CD4-positive, alpha-beta T cell treated with Interleukin-4 for 1 hour (primary cell): Measurements from ENCODE around the gene ANGPTL4.
"Not testable (repeated sequence)": the region's sequence is repeated elsewhere in the genome, so short reads cannot be mapped to it uniquely, and the experiment has no call there.

ENCODE experiments used
- DNase-seq, 2 donors: peaks; one replicate each; pipeline ENCODE4 v3.0.0-alpha.2; 2020 to 2022

The ANGPTL4 gene

GRCh38 chr19:8366121-8366581 lies 2.2 kb downstream of the ANGPTL4 start:
- no peak for DNase-seq

- no peak for DNase-seq
Observed at GRCh38 chr19:8366961-8367326, 3.0 kb downstream of the ANGPTL4 start.

DNA sequence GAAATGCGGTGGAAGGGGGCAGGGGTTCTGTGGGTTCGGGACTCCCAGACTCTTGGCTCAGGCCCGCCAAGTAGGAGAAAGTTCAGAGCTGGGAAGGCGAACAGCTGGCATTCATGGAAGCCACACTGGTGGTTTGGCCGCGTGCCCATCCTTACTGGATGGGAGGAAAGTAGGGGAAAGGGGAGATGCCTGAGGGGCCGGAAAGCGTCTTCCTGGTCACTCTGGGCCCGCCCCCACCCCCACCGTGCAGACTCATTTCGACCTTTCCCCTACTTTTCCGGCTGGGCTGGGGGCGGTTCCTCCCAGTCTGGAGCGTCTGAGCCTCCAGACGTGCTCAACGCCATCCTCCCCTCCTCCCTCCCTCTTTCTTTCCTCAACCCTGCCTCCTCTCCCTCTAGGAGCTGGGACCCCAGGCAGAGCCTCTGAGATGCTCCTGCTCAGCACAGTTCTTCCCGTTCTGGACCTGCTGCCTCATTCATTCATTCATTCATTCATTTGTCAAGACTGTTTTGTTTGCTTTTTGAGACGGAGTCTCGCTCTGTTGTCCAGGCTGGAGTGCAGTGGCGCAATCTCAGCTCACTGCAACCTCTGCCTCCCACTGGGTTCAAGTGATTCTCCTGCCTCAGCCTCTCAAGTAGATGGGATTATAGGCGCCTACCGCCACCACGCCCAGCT lies 3.5 kb downstream of the ANGPTL4 start:
- no peak for DNase-seq

GRCh38 chr19:8370176-8371010 lies 6.4 kb downstream of the ANGPTL4 start:
- DNase-seq = no peak

- no peak for DNase-seq
Observed at GRCh38 chr19:8371011-8371804, 7.3 kb downstream of the ANGPTL4 start.

DNA sequence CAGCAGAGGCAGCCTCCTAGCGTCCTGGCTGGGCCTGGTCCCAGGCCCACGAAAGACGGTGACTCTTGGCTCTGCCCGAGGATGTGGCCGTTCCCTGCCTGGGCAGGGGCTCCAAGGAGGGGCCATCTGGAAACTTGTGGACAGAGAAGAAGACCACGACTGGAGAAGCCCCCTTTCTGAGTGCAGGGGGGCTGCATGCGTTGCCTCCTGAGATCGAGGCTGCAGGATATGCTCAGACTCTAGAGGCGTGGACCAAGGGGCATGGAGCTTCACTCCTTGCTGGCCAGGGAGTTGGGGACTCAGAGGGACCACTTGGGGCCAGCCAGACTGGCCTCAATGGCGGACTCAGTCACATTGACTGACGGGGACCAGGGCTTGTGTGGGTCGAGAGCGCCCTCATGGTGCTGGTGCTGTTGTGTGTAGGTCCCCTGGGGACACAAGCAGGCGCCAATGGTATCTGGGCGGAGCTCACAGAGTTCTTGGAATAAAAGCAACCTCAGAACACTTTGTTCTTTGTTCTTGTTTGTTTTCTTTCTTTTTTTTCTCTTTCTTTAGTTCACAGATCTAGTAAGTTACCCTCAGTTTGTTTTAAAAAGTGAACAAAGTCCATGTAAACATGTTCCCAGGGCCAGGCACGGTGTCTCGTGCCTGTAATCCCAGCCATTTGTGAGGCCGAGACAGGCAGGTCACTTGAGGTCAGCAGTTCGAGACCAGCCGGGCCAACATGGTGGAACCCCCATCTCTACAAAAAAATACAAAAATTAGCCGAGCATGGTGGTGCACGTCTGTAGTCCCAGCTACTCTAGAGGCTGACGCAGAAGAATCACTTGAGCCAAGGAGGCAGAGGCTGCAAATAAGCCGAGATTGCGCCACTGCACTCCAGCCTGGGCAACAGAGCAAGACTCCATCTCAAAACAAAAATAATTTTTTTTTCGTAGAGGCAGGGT lies 10.2 kb downstream of the ANGPTL4 start:
- no peak for DNase-seq

- DNase-seq = not testable (repeated sequence)
Observed at GRCh38 chr19:8375766-8376165, 11.8 kb downstream of the ANGPTL4 start.

- not testable (repeated sequence) for DNase-seq
Observed at GRCh38 chr19:8376373-8376974, 12.5 kb downstream of the ANGPTL4 start.

DNA sequence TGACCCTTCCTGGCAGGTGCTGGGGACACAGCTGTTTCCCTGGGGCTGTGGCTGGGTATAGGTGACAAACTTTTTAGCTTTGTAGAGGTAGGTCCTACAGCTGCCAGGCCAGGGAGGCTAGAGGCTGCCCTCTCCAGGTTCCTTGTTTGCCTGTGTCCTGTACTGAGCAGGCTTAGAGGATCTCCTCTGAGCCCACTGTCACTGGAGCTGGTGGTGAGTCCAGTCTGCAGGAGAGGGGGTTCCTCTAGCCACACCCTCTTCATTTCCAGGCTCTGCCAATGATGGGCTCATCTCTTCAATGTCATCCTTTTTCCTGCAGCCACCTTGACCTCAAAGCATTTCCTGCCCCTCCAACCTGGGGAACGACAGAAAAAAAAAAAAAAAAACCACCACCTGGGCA lies 13.6 kb downstream of the ANGPTL4 start:
- DNase-seq = no peak

GRCh38 chr19:8379156-8379891 lies 15.4 kb downstream of the ANGPTL4 start:
- DNase-seq = not testable (repeated sequence)

DNA sequence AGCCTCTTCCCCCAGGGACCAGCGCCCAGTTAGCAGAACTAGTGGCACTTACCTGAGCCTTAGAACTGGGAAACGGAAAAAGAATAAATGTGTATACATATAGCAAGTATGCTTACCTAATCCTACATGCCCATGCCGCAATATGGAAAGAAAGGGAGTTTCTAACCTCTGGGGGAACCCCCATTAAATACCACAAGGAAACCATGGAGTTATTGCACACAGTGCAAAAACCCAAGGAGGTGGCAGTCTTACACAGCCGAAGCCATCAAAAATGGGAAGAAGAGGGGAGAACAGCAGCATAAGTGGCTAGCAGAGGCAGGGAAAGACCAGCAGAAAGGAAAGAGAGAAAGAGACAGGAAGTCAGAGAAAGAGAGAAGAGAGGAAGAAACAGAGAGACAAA lies 20.6 kb downstream of the ANGPTL4 start:
- not testable (repeated sequence) for DNase-seq

DNA sequence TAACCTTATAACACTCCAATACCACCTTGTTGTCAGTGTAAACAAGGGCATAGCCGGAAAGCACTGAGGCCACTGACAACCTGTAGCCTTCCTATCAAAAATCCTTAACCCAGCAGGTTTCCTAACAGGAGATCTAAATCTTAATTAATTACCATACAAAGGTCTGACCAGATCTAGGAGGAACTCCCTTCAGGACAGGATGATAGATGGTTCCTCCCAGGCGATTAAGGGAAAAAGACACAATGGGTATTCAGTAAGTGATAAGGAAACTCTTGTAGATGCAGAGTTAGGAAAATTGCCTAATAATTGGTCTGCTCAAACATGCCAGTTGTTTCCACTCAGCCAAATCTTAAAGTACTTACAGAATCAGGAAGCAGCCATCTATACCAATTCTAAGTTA lies 21.1 kb downstream of the ANGPTL4 start:
- not testable (repeated sequence) for DNase-seq

- not testable (repeated sequence) for DNase-seq
Observed at GRCh38 chr19:8385566-8385965, 21.6 kb downstream of the ANGPTL4 start.

DNA sequence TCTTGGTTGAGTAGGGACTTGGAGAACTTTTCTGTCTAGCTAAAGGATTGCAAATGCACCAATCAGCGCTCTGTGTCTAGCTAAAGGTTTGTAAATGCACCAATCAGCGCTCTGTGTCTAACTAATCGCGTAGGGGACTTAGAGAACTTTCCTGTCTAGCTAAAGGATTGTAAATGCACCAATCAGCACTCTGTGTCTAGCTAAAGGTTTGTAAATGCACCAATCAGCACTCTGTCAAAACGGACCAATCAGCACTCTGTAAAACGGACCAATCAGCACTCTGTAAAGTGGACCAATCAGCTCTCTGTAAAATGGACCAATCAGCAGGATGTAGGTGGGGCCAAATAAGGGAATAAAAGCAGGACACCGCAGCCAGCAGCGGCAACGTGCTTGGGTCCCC lies 22.5 kb downstream of the ANGPTL4 start:
- DNase-seq = not testable (repeated sequence)

GRCh38 chr19:8386990-8387389 lies 23.0 kb downstream of the ANGPTL4 start:
- no peak for DNase-seq

GRCh38 chr19:8387688-8388611 lies 24.0 kb downstream of the ANGPTL4 start:
- DNase-seq = no peak

- no peak for DNase-seq
Observed at GRCh38 chr19:8388612-8388958, 24.6 kb downstream of the ANGPTL4 start.

DNA sequence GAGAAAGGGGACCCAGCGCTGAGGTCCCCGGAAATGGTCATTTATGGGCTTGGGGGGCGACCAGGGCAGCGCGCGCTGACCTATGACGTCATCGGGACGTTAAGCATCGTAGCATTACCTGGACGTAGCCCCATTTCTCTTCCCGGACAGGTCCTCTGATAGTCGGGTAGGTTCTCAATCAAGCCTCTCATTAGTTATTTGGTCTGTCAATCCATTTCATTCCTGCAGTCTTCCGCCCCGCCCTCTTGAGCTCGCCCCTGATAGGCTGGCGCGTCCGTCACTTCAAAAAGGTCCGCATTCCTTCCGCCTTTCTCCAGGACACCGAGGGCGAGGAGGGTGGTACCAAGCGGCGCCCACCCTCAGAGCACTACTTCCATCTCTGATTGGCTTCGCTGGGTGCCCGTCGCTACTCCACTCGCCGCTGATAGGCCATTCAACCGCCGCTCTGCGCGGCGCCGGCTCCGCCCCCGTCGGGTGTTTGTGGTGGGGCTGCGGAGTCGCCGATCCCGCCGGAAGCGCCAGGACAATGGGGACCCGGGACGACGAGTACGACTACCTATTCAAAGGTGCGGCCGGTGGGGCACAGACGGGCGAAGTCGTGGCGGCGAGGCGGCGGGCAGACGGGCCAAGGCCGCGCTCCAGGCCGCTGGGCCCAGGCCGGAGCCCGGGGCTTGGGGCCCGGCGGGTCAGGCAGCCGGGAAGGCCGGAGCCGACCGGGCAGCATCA lies 26.1 kb downstream of the ANGPTL4 start, which contains the start of gene RAB11B:
TSS of gene RAB11B (plus strand) at position 470 of the 726 bp plus-strand sequence. CDS start at position 527, 57 bp downstream.
- DNase-seq = peak; percentile 100

DNA sequence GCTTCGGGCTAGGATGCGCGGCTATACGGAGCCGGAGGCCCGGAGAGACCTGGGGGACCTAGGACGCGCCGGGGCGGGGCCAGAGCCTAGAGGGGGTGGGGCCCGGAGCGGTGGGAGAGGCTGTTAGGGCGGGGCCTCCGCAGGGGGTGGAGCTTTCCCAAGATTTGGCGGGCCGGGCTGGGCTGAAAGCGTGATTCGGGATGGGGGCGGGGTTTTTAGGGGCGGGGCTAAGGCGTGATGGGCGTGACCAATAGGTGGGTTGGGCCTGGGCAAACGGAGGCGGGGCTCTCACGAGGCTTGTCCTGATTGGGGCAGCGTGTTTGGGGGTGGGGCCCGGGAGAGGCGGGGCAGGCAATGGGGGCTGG lies 26.6 kb downstream of the ANGPTL4 start:
- DNase-seq = peak; percentile 93 to 94
